Calu3 (cell line): ENCODE data around the gene STYXL1. TPM values are rescaled to one million over a fixed set of nuclear protein-coding genes. Genes with fewer than 3 reads are reported as not detected.

ENCODE experiments used
- BruUV-seq: library from RNA; stranded (reverse); fragments of 400-500 nt; replicated peaks from 2 replicates; lab custom pipeline; 2021; lab: Mats Ljungman, UMichigan
- CTCF ChIA-PET: fragments of 300-600 bp; sonication (Branson Sonifier 250); formaldehyde crosslinking; loops from one replicate; lab custom pipeline; 2022; ENCODE audit warnings: antibody characterized with exemption; lab: Charles Lee
- DNase-seq: peaks from one replicate; pipeline ENCODE4 v3.0.0; 2022
- H3K27ac Mint-ChIP-seq: one replicate; pipeline ENCODE4 v1.8.0; 2022; ENCODE audit warnings: mixed read lengths; ENCODE audit not compliant: unreplicated experiment
- H3K27me3 Mint-ChIP-seq: one replicate; pipeline ENCODE4 v1.8.0; 2022; ENCODE audit warnings: mixed read lengths; ENCODE audit not compliant: unreplicated experiment
- H3K36me3 Mint-ChIP-seq: one replicate; pipeline ENCODE4 v1.8.0; 2022; ENCODE audit warnings: mild to moderate bottlenecking, moderate library complexity, mixed read lengths; ENCODE audit not compliant: insufficient read depth, unreplicated experiment
- H3K4me1 Mint-ChIP-seq: one replicate; pipeline ENCODE4 v1.8.0; 2022; ENCODE audit warnings: mild to moderate bottlenecking, low read depth, mixed read lengths; ENCODE audit not compliant: unreplicated experiment
- H3K4me3 Mint-ChIP-seq: one replicate; pipeline ENCODE4 v1.8.0; 2022; ENCODE audit warnings: mild to moderate bottlenecking, low read depth, moderate library complexity, mixed read lengths; ENCODE audit not compliant: unreplicated experiment
- H3K9me3 Mint-ChIP-seq: one replicate; pipeline ENCODE4 v1.8.0; 2022; ENCODE audit warnings: low read depth, mixed read lengths; ENCODE audit not compliant: unreplicated experiment
- CTCF ChIP-seq: fragments of 200-600 bp; IDR thresholded peaks from one replicate; pipeline ENCODE4 v1.8.0; 2022; ENCODE audit warnings: antibody characterized with exemption; ENCODE audit not compliant: unreplicated experiment
- intact Hi-C: fragments of 100-400 bp; cut with micrococcal nuclease; formaldehyde crosslinking; loops from one replicate; pipeline ENCODE4 v1.10.0; 2022; ENCODE audit not compliant: unreplicated experiment
- total RNA-seq: library from RNA; stranded (reverse); gene quantifications from 2 replicates; pipeline ENCODE4 v1.2.3, GENCODE V29; 2022

STYXL1 gene
- total RNA-seq, 1 experiment from 2014 or later = 39.9 TPM

- Mint-ChIP-seq H3K27me3 (no peaks in the 10 kb centered on the region), H3K9me3 (no peaks in the 10 kb centered on the region), H3K4me1 (no peaks in the 10 kb centered on the region), H3K27ac (no peak overlapping the region), H3K36me3 (no peaks in the 10 kb centered on the region), H3K4me3 (no peak overlapping the region)
- intact Hi-C loops = no loop called here
- no TSS peak for BruUV-seq
- DNase-seq = no peak
- CTCF ChIA-PET = no interaction called here
- no peak for TF ChIP-seq CTCF
Measured at GRCh38 chr7:76073335-76073990, 25.7 kb upstream of the STYXL1 start.

GRCh38 chr7:76072243-76073148 lies 24.7 kb upstream of the STYXL1 start:
- TF ChIP-seq CTCF = no peak
- CTCF ChIA-PET = no interaction called here
- no peak overlapping the region for H3K4me3 Mint-ChIP-seq
- H3K9me3 Mint-ChIP-seq = no peaks in the 10 kb centered on the region
- DNase-seq = no peak
- no peaks in the 10 kb centered on the region for H3K4me1 Mint-ChIP-seq
- no peaks in the 10 kb centered on the region for H3K27me3 Mint-ChIP-seq
- H3K27ac Mint-ChIP-seq = no peak overlapping the region
- intact Hi-C loops = no loop called here
- no TSS peak for BruUV-seq
- no peaks in the 10 kb centered on the region for H3K36me3 Mint-ChIP-seq

GRCh38 chr7:76071316-76072242 lies 23.8 kb upstream of the STYXL1 start:
- no peak for TF ChIP-seq CTCF
- H3K9me3 Mint-ChIP-seq = no peaks in the 10 kb centered on the region
- intact Hi-C loops = no loop called here
- no peak for DNase-seq
- no peak overlapping the region for H3K27ac Mint-ChIP-seq
- H3K4me1 Mint-ChIP-seq = no peaks in the 10 kb centered on the region
- no peaks in the 10 kb centered on the region for H3K36me3 Mint-ChIP-seq
- CTCF ChIA-PET = interaction anchor here (0.6 kb wide), 1 partner anchor 139 kb away, joined by 5 read pairs; no protein-coding TSS in a partner anchor
- BruUV-seq = no TSS peak
- no peaks in the 10 kb centered on the region for H3K27me3 Mint-ChIP-seq
- H3K4me3 Mint-ChIP-seq = no peak overlapping the region

- peak; percentile 47 for DNase-seq
- BruUV-seq = no TSS peak
- no peak overlapping the region for H3K27ac Mint-ChIP-seq
- no peaks in the 10 kb centered on the region for H3K27me3 Mint-ChIP-seq
- H3K4me1 Mint-ChIP-seq = no peaks in the 10 kb centered on the region
- no peak overlapping the region for H3K4me3 Mint-ChIP-seq
- intact Hi-C loops = loop anchor here (1.0 kb wide), 1 partner anchor 61 kb away; no protein-coding TSS in a partner anchor
- no peak for TF ChIP-seq CTCF
- no peaks in the 10 kb centered on the region for H3K36me3 Mint-ChIP-seq
- no peaks in the 10 kb centered on the region for H3K9me3 Mint-ChIP-seq
- CTCF ChIA-PET = interaction anchor here (0.6 to 1.1 kb wide), 4 partner anchors 22 to 61 kb away, joined by 3 to 9 read pairs (median 4); partner anchors contain the start of genes MDH2 and STYXL1
Measured at GRCh38 chr7:76069238-76069638, 21.4 kb upstream of the STYXL1 start.
